Upper lobe of right lung (tissue), 1 donor: ENCODE results near the gene TEAD1. TPM values are rescaled to one million over a fixed set of nuclear protein-coding genes. Genes with fewer than 3 reads are reported as not detected.
A peak's percentile ranks its signal among the peaks of the same experiment; 100 is the strongest.

ENCODE experiments used
- ATAC-seq: fragments of 200-7000 bp; cut with Tn5 transposase; one replicate; pipeline ENCODE4 v1.9.1; 2020; ENCODE audit warnings: mild to moderate bottlenecking, moderate library complexity
- DNase-seq: peaks from one replicate; pipeline ENCODE4 v3.0.0-alpha.2; 2020
- H3K27ac ChIP-seq: fragments of 200-600 bp; one replicate; pipeline ENCODE4 v1.8.0; 2022
- H3K27me3 ChIP-seq: fragments of 200-600 bp; one replicate; pipeline ENCODE4 v1.8.0; 2022; ENCODE audit warnings: mild to moderate bottlenecking
- H3K36me3 ChIP-seq: fragments of 200-600 bp; one replicate; pipeline ENCODE4 v1.8.0; 2022
- H3K4me1 ChIP-seq: fragments of 200-600 bp; one replicate; pipeline ENCODE4 v1.8.0; 2022
- H3K4me3 ChIP-seq: fragments of 200-600 bp; one replicate; pipeline ENCODE4 v1.8.0; 2022; ENCODE audit warnings: mild to moderate bottlenecking
- H3K9me3 ChIP-seq: fragments of 200-600 bp; one replicate; pipeline ENCODE4 v1.8.0; 2022
- intact Hi-C: fragments of 100-400 bp; cut with DNase I; formaldehyde crosslinking; loops from one replicate; pipeline ENCODE4 v1.11.0; 2022
- total RNA-seq: library from RNA; stranded (reverse); fragmentation: NEBNext Ultra II Directional; extraction: Animal tissue kit (Norgen Biotek cat#: 25700); gene quantifications from one replicate; pipeline ENCODE4 v1.2.1, GENCODE V29; 2021
- TF ChIP-seq, protein P1 (sequence below): fragments of 200-600 bp; IDR thresholded peaks from one replicate; pipeline ENCODE4 v1.8.0; 2022; ENCODE audit warnings: antibody characterized with exemption
- donor health status: DM: no; HTN: yes; CAD: no; lungs with severe emphysema.

TEAD1 gene
- total RNA-seq, 1 donor from 2014 or later: 72.3 TPM

- TF ChIP-seq, protein P1, sequence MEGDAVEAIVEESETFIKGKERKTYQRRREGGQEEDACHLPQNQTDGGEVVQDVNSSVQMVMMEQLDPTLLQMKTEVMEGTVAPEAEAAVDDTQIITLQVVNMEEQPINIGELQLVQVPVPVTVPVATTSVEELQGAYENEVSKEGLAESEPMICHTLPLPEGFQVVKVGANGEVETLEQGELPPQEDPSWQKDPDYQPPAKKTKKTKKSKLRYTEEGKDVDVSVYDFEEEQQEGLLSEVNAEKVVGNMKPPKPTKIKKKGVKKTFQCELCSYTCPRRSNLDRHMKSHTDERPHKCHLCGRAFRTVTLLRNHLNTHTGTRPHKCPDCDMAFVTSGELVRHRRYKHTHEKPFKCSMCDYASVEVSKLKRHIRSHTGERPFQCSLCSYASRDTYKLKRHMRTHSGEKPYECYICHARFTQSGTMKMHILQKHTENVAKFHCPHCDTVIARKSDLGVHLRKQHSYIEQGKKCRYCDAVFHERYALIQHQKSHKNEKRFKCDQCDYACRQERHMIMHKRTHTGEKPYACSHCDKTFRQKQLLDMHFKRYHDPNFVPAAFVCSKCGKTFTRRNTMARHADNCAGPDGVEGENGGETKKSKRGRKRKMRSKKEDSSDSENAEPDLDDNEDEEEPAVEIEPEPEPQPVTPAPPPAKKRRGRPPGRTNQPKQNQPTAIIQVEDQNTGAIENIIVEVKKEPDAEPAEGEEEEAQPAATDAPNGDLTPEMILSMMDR: no peak
- Histone ChIP-seq H3K27ac (no peak overlapping the region), H3K9me3 (no peaks in the 10 kb centered on the region), H3K4me3 (no peak overlapping the region), H3K27me3 (no peaks in the 10 kb centered on the region), H3K36me3 (no peaks in the 10 kb centered on the region), H3K4me1 (peaks cover 22% of the 10 kb centered on the region)
- intact Hi-C loops: no loop called here
- no peak for DNase-seq
- no peak for ATAC-seq
These were observed 27.8 kb downstream of the TEAD1 start for GRCh38 chr11:12701811-12702592.

DNA sequence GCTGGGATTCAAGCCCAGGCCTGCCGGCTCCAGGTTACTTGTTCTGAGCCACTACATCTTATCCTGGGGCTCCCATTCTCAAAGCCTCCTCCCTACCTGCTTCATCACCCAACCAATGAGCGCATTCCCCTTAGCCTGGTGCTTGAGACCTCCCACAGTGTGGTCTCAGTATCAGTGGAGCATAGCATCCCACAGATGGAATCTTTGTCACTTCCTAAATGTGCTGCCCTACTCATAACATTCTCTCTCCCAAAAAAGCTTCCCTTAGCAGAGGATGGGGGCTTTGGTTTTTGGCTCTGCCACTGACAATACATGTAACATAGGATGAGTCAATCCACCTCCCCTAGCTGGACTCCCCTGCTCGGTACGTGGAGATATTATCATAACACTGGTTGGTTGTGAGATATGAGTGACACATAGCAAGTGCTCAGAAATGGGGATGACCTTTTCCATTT is 28.8 kb downstream of the TEAD1 start:
- Histone ChIP-seq H3K27me3 (no peaks in the 10 kb centered on the region), H3K4me3 (no peak overlapping the region), H3K36me3 (no peaks in the 10 kb centered on the region), H3K4me1 (peaks cover 32% of the 10 kb centered on the region), H3K9me3 (no peaks in the 10 kb centered on the region), H3K27ac (no peak overlapping the region)
- TF ChIP-seq, protein P1: no peak
- DNase-seq (no peak), ATAC-seq (no peak)
- intact Hi-C loops: no loop called here

GRCh38 chr11:12704049-12704448 is 29.8 kb downstream of the TEAD1 start:
- no peak for ATAC-seq
- TF ChIP-seq, protein P1: no peak
- Histone ChIP-seq H3K36me3 (no peaks in the 10 kb centered on the region), H3K9me3 (no peaks in the 10 kb centered on the region), H3K27me3 (no peaks in the 10 kb centered on the region), H3K4me1 (peaks cover 34% of the 10 kb centered on the region), H3K27ac (no peak overlapping the region), H3K4me3 (no peak overlapping the region)
- no peak for DNase-seq
- intact Hi-C loops: no loop called here

DNA sequence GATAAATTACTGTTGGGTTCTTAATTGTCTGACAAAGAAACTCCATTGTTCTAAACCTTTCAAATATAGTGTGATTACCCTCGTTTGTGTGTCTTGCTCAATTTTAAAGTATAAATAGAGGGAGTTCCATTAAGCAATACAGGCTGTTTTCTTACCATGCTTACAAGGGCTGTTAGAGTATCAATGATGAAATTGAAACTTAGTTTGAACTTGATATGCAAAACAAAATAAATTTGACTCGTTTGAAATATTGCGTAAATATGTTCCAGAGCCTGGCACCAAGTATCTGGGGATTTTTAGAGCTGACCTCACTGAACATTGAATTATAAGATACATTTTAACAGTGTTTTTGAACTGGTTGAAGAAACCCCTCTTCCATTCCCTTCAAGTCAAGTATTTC is 31.7 kb downstream of the TEAD1 start:
- ATAC-seq: peak; percentile 45
- intact Hi-C loops: no loop called here
- TF ChIP-seq, protein P1: no peak
- Histone ChIP-seq H3K4me1 (peaks cover 30% of the 10 kb centered on the region), H3K9me3 (no peaks in the 10 kb centered on the region), H3K4me3 (no peak overlapping the region), H3K27me3 (no peaks in the 10 kb centered on the region), H3K27ac (no peak overlapping the region), H3K36me3 (no peaks in the 10 kb centered on the region)
- DNase-seq: no peak

GRCh38 chr11:12706545-12707499 is 32.6 kb downstream of the TEAD1 start:
- Histone ChIP-seq H3K27me3 (no peaks in the 10 kb centered on the region), H3K4me3 (no peak overlapping the region), H3K36me3 (no peaks in the 10 kb centered on the region), H3K4me1 (peaks cover 27% of the 10 kb centered on the region), H3K9me3 (no peaks in the 10 kb centered on the region), H3K27ac (no peak overlapping the region)
- TF ChIP-seq, protein P1: no peak
- DNase-seq (no peak), ATAC-seq (no peak)
- intact Hi-C loops: no loop called here
